ENCODE measurements around the gene MEIS2.

Gene MEIS2

GRCh38 chr15:37037850-37038715 is 62.3 kb downstream of the MEIS2 start:
- no peak for DNase-seq

DNA sequence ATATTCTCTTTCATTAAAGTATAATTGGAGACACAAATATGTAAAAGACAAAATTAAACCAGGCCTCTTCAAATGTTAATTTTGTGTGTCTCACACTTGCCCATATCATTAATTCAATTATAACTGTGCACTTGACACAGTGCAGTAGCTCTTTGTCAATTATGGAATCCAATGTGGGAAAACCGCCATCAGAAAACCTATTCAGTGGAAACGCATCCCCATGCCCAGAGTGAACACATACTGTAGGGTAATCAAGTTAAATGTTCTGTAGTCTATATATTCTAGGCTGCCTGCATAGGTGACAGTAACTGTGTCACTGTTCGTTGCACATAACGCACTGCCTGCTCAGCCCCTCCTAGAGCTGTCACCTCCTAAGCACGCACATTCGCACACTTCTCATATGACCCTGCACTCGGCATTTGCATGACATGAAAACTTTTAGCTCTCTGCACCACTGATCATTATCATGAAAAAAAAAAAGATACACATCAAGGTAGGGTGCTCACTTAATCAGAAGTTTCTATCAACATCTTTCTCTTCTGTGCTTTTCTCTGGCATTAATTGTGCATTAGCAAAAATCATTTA is 63.2 kb downstream of the MEIS2 start:
- no peak for DNase-seq

GRCh38 chr15:37034835-37035748 is 65.3 kb downstream of the MEIS2 start:
- DNase-seq, result no peak

DNA sequence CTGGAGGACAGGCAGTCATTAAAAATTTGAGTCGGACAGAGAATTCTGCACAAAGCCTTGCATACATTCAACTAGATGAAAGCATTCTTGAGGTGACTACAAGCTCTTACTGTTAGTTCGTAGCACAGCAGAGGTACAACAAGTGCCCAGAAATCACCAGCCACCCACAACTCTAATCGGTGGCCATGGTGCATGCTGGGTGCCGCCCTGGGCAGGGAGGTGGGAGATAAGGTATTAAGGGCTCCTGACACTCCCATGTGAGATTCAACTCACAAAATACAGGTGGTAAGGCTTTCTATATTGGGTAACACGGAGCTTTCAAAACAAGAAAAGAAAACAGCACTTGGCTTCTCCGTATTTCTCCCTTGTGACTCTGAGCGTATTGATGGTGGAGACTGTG is 66.0 kb downstream of the MEIS2 start:
- no peak for DNase-seq

GRCh38 chr15:37032091-37032775 is 68.1 kb downstream of the MEIS2 start:
- no peak for DNase-seq

DNA sequence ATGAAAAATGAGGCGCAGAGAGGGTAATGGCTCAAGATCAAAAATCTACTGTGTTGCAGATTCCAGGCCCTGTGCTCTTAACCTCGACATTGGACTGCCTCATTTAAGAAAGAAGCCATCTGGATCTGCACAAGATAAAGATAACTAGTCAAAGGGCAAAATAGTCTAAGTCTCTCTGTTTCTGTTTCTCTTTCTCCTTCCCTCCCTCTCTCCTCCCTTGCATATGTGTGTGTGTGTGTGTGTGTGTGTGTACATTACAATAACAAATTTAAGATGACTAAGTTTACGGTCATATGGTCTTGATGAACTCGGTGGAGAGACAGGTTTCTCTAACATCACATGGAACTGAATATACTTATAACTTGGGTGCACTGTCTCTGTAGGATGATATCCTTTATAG is 69.2 kb downstream of the MEIS2 start:
- no peak for DNase-seq

GRCh38 chr15:37028625-37029296 is 71.6 kb downstream of the MEIS2 start:
- DNase-seq, result no peak

DNA sequence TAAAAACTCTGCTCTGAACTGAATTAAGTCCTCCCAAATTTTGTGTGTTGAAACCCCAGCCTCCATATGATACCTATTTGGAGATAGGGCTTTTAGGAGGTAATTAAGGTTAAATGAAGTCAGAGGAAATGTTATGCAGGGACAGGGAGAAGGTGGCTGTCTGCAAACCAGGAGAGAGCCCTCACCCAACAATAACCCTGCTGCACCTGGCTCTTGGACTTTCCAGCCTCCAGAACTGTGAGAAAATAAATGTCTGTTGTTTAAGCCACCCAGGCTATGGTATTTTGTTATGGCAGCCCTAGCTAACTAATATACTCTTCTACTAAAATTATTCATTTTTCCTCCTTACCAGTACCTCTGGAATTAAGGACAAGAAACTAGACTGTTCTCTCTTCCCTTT is 79.5 kb downstream of the MEIS2 start:
- no peak for DNase-seq

GRCh38 chr15:37019479-37020433 is 80.6 kb downstream of the MEIS2 start:
- DNase-seq, result no peak

GRCh38 chr15:37017031-37017625 is 83.2 kb downstream of the MEIS2 start:
- no peak for DNase-seq

GRCh38 chr15:37016231-37016630 is 84.1 kb downstream of the MEIS2 start:
- DNase-seq, result no peak

DNA sequence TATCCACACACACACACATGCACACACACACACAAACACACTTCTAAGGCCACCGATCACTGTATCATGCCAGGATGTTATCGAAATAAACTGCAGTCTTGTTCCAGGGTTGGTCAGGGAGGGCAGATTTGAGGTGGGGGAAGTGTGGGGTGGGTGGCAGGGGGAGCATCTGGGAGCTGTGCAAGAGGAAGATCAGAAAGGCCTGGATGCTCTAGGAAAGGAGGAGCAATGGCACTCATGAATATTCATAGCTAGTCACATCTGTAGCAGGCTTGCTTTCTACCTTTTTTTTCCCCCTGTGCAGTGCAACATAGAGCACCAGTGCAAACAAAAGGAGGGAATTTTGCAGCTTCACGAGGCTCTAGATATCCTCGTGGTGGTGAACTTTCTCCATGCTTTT is 84.9 kb downstream of the MEIS2 start:
- DNase-seq, result no peak

DNA sequence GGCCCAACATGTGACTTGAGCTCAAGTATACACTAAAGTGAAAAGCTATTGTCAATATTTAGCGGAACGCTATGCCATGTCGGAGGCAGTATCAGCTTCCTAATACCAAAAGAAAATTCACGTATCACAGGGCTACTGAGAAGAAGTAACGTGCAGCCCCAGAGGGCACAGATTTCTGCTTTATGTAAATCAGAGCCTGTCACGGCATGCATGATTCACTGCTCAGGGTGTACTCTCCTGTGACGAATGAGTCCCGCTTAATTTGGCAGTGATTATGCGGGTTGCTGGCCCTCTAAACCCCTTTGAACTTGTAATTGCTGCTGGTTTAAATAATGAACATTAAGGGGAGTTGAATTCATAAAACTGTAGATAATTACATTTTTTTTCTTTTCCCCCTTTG is 85.3 kb downstream of the MEIS2 start:
- DNase-seq, result no peak

- no peak for DNase-seq
Observed at GRCh38 chr15:37014566-37014965, 85.8 kb downstream of the MEIS2 start.

DNA sequence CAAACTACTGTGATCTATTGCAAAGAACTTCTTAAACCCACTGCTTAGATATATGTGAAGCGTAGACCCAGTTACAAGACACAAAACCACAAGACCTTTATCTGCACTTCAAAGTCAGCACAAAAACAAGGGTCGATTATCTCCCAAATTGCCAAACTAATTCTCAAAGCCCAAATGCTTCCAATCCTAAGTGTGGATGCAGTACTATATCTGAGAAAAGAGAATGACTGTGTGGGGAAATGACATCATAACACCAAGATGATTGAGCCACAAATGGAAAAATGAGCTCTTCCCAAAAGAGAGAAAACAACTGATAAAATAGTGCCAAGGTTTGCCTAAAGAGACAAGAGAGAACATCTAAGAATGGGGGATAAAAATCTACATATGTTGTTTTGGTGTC is 86.2 kb downstream of the MEIS2 start:
- DNase-seq, result no peak

GRCh38 chr15:37010595-37010994 is 89.8 kb downstream of the MEIS2 start:
- no peak for DNase-seq

- DNase-seq, result no peak
Observed at GRCh38 chr15:37009288-37009687, 91.1 kb downstream of the MEIS2 start.

DNA sequence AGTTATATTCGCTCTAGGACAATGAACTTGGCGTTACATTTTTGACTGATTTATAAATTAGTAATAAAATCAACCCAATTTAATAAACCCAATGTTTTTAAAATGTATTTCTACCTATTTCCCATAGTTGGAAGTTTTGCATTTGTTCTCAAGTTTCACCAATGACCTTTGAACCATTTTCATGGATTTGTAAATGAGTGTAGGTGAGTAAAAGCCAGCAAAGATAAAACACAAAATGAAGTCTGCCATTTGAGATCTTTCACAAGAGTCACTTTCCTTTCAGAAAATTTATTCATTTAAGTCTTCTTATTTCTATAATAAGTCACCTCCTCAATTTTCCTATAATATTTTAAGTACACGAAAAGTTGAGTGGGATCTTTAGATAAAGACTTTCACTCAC is 92.1 kb downstream of the MEIS2 start:
- DNase-seq, result no peak

DNA sequence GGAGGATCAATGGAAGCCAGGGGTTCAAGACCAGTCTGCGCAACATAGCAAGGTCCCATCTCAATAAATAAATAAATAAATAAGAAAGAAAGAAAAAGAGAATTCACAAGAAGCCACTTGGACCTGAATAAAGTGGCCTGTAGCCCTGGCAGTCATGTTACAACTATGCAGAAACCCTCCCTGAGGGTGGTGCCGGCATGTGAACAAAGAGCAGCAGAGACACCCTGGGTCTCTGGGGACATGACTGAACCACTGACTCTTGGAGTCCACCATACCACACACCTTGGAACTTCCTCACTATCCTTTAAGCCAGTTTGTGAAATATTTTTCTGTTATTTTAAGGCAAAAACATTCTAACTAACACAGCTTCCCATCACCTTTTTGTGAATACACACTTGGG is 93.0 kb downstream of the MEIS2 start:
- DNase-seq, result no peak

- no peak for DNase-seq
Observed at GRCh38 chr15:37004981-37005735, 95.2 kb downstream of the MEIS2 start.
